Fibroblast of skin of abdomen (primary cell): Measurements from ENCODE around the gene LYPD1.

Experiments
- DNase-seq: peaks from one replicate; pipeline ENCODE4 v3.0.0-alpha.2; 2013

LYPD1 gene

GRCh38 chr2:132632000-132632649, 37.9 kb downstream of the LYPD1 start:
- no peak for DNase-seq

GRCh38 chr2:132627536-132627935, 42.5 kb downstream of the LYPD1 start:
- DNase-seq, result no peak

- peak; percentile 69 for DNase-seq
Observed at GRCh38 chr2:132623096-132623839, 46.7 kb downstream of the LYPD1 start.

GRCh38 chr2:132621131-132621875, 48.7 kb downstream of the LYPD1 start:
- no peak for DNase-seq

GRCh38 chr2:132620115-132620514, 49.9 kb downstream of the LYPD1 start:
- no peak for DNase-seq

- DNase-seq, result no peak
Observed at GRCh38 chr2:132618734-132619133, 51.3 kb downstream of the LYPD1 start.

GRCh38 chr2:132617989-132618388, 52.0 kb downstream of the LYPD1 start:
- DNase-seq, result no peak

- no peak for DNase-seq
Observed at GRCh38 chr2:132615329-132616085, 54.5 kb downstream of the LYPD1 start.

GRCh38 chr2:132611719-132612118, 58.3 kb downstream of the LYPD1 start:
- DNase-seq, result no peak

- DNase-seq, result no peak
Observed at GRCh38 chr2:132609101-132609890, 60.7 kb downstream of the LYPD1 start.

GRCh38 chr2:132608311-132608710, 61.7 kb downstream of the LYPD1 start:
- no peak for DNase-seq

- no peak for DNase-seq
Observed at GRCh38 chr2:132607426-132608090, 62.4 kb downstream of the LYPD1 start.

GRCh38 chr2:132606649-132607048, 63.4 kb downstream of the LYPD1 start:
- DNase-seq, result no peak

- DNase-seq, result no peak
Observed at GRCh38 chr2:132605236-132606180, 64.5 kb downstream of the LYPD1 start.

GRCh38 chr2:132604561-132604960, 65.4 kb downstream of the LYPD1 start:
- DNase-seq, result no peak

GRCh38 chr2:132599556-132599955, 70.4 kb downstream of the LYPD1 start:
- DNase-seq, result no peak

GRCh38 chr2:132598536-132598935, 71.5 kb downstream of the LYPD1 start:
- DNase-seq, result no peak

GRCh38 chr2:132597831-132598230, 72.2 kb downstream of the LYPD1 start:
- no peak for DNase-seq

GRCh38 chr2:132597166-132597565, 72.8 kb downstream of the LYPD1 start:
- DNase-seq, result no peak

- DNase-seq, result no peak
Observed at GRCh38 chr2:132595693-132596092, 74.3 kb downstream of the LYPD1 start.
